NCI-H2227 treated with DMSO at 0.1 percent for 48 hours (cell line): ENCODE data around the gene FREM1.
A peak's percentile ranks its signal among the peaks of the same experiment; 100 is the strongest.

Experiments used
- DNase-seq: peaks from one replicate; lab custom pipeline; 2025; lab: John Stamatoyannopoulos, UW

FREM1 gene

GRCh38 chr9:14909181-14909580 lies 1.0 kb downstream of the FREM1 start:
- no peak for DNase-seq

- DNase-seq, result no peak
Observed at GRCh38 chr9:14908295-14909180, 1.7 kb downstream of the FREM1 start.

- no peak for DNase-seq
Observed at GRCh38 chr9:14907696-14908095, 2.5 kb downstream of the FREM1 start.

DNA sequence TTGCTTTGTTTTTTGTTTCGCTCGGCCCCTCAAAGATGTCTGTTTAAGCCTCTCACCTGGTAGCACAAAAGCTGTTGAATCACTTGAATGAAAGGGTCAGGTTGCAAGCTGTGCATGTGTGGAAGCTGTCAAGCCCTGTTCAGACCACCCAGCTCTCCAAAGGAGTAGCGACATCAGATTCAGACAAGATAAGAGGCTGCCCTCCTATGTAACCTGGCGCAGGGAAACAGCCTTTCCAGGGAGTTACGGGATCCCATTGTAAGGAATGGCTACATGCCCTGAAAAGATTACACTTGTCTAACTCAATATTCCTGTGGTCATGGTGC lies 2.9 kb downstream of the FREM1 start:
- DNase-seq, result peak; percentile 70

DNA sequence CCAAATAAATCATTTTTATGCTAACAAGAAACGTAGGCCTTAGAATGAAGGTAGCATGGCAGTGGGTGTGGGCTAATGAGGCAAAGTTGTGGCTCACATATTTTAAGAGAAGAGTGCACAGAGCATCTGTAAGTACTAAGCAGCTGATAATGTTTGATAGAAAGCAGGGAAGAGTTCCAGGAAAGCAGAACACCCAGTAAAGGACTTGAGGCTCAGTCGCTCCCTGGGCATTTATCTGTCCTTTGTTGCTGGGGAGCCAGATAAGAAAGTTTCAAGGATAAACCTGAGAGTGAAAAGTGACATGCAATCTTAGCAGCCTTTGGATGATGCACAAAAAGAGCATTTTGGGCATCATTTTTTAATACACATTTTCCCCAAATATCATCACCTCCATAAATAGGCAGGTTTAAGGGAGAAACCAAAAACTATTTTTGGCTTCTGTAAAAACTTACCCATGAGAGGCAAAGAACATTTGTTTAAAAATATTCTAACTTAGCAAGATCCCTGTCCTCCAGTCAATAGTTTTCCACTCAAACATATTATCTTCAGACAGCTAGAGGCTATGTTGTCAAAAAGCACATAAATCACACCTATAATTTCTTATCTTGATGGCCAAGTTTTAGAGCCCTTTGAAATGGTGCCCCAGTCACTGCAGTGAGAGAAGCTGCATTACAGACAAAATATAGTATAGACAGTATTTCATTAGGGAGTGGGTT lies 3.4 kb downstream of the FREM1 start:
- DNase-seq, result no peak

DNA sequence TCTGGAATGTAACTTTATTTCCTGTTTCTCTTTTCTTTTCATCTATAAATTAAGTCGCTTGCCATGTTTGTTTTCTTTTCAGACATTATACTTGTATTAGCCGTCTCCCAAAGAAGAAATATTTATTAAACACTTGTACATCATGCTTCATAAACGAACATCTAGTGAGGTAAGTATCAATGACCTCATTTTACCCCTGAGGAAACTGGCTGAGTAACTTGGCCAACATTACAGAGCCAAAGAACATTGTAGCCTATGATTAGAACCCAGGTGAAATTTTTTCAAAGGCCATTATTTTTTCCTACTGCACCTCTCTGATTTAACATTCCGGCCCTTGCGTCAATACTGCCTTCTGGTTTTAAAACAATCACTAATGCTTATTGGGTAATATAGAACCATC lies 4.2 kb downstream of the FREM1 start:
- DNase-seq, result no peak

- peak; percentile 44 for DNase-seq
Observed at GRCh38 chr9:14903040-14903439, 7.2 kb downstream of the FREM1 start.

DNA sequence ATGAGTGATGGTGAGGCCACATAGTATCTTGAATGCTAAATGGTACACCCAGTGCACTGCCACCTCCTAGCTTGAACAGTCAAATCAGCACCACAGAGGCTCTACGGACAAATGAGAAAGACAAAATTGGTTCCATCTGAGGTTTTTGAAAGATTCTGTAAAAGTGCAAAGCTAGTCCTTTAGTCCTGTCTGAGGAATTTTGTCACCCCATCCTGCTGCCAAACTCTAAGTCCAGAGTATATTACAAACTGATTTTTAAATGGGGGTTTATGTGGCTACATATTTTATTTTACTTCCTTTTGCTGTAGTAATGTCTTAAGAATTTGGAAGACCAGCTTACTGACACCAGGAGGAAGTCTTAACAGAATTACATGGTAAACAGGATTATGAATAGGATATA lies 7.7 kb downstream of the FREM1 start:
- no peak for DNase-seq

DNA sequence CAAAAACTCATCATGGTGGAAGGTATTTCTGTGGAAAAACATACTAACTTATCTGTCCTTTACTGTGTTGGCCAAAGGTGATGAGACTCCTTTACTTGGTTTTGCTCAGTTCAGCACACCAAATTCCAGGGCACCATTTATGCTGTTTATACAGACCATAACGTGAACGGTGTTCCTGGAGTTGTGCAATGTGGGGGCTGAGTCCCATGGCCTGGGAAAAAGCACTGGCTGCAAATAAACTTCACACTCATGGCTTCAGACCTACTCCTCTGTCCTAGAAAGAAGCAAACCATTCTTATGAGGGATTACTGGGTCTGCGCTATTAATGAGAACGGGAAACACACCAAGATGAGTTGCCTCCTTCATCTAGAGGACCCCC lies 10.4 kb downstream of the FREM1 start:
- DNase-seq, result no peak

DNA sequence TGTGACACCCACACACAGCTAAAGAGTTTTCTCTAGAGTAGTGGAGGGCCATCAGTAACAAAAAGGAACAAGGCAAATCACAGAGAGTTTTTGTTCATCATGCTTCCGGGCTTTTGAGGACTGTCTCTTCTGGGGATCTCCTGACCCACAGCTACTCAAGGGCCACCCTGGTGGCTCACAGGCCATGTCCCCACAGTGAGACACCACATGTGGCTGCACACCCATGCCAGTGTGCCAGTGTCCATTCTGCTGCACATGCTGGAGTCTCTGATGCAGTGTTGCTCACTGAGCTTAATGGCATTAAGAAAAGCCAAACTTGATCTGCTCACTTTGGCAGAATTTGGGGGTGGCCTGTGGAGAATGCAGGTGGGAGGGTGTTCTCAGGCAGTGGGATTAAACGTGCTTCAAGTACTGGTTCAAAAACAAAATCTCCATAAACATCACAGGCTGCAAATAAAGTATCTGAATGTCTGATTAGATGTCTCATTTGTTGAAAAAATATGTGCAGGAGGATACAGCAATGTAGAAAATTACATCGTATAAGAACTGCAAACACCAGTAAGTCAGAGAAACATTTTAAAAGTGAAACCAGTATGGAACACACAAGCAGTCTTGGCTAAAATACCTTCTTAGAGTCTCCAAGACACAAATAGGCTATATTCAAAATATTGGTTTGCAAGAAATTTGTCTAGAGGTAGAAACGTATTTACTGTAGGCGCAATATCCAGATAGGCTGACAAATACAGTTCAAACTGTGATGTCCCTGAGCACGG lies 11.0 kb downstream of the FREM1 start:
- DNase-seq, result no peak

GRCh38 chr9:14895806-14896205 lies 14.4 kb downstream of the FREM1 start:
- no peak for DNase-seq

- no peak for DNase-seq
Observed at GRCh38 chr9:14893280-14893679, 16.9 kb downstream of the FREM1 start.

DNA sequence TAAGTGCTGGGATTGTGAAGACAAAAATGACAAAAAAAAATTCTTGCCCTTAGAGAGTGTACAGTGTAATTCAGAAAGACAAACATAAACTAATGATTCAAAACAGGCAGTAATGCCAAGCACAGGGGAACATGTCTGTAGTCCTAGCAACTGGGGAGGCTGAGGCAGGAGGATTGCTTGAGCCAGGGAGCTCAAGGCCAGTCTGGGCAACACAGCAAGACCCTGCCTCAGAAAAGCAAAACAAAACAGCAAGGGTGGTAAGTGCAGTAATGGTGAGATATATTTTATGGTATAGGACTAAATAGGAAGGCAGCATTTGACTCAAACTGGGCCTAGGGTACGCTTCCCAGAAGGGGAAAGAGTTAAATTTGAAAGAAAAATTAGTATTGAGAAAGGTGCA lies 18.9 kb downstream of the FREM1 start:
- no peak for DNase-seq

DNA sequence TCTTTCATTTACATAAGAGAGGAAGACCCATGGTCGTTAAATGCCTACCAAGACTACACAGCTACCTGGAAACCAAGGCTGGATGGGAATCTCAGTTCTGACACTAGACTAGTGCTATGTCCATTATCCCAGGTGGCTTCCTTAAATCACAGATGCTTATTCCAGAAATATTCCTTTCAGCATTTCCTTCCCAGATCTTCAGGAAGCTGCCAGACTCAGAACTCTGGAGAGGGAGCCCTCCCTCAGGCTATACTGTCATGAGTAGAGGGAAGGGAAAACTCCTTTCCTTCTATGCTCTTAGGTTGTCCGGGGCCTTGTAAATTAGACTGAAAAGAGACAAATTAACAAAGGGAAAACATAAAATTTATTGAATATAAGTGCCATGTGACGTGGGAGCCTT lies 20.8 kb downstream of the FREM1 start:
- DNase-seq, result no peak

DNA sequence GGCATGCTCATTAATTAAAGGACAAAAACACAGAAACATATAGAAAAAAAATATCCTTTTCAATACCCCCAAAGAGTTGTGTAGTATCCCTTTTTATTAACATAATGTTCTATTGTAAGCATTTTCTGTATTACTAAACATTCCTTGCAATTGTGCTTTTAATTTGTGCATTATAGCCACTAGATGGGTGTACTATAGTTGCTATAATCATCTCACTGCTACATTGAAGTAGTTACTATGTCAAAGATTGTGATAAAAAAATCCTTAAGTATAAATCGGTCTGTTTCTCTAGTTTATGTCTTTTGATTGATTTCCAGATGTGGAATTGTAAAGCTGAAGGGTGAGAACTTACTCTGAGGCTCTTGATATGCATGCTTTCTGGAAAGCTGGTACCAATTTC lies 21.4 kb downstream of the FREM1 start:
- no peak for DNase-seq

DNA sequence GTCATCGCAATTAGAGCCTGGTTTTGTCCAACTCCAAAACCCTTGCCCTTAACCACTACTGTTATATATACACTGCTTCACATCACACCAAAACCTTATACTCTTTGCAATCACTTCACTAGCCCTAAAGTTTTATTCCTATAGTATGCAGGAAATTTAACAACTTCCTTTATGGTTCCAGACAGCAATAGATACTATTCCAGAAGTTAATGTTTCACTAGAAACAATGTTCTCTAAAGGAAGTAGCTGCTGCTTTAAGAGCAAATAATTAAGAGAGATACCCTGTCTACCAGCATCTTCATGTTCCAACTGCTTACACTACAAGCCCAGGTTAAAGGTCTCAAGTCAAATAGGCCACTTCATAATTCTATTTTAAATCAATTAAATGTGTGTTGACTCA lies 22.0 kb downstream of the FREM1 start:
- no peak for DNase-seq

DNA sequence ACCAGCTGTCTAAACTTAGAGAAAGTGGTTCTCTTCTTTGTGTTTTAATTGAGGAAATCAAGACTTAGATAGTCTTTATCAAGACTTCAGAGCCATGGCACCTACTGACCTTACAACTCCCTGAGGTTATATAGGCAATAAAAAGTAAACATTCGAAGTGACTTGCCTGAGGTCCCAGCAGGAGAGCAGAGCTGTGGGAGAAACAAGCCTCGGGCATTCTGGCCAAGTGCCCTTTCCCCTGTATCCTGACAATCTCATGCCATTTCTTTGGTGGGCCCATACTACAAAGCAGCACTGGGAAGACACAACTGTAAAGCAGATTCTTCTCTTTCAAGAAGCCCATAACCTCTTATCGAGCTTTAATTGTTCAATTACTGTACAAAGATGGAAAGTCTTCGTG lies 23.1 kb downstream of the FREM1 start:
- no peak for DNase-seq

DNA sequence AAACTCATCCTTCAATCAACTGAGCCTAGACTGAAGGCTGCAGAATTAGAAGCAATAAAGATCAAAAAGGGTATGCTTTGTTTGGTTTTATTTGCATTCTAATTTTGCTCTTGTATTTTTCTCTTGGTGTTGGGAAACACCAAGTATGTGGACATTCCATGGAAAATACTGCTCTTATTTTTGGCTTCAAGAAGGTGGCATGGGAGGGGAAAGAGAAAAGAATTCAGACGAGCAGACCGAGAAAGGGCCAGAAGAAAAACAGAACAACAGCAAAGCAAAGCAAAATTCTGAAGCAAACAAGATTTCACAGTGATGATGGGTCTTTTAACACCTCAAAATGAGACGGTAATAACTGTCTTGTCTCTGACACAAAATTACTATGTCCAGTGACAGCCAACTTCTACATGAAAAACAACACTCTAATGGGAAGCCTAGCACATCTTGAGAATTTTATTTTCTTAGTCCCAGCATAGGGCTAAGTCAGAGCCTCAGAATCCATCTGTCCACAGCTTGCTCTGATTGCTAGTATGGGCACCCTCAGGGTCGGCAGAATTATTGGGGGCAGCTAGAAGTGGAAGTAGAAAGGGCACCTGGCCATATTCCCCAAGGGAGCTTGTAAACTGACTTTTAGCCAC lies 26.8 kb downstream of the FREM1 start:
- no peak for DNase-seq

- DNase-seq, result no peak
Observed at GRCh38 chr9:14882090-14882489, 28.1 kb downstream of the FREM1 start.

DNA sequence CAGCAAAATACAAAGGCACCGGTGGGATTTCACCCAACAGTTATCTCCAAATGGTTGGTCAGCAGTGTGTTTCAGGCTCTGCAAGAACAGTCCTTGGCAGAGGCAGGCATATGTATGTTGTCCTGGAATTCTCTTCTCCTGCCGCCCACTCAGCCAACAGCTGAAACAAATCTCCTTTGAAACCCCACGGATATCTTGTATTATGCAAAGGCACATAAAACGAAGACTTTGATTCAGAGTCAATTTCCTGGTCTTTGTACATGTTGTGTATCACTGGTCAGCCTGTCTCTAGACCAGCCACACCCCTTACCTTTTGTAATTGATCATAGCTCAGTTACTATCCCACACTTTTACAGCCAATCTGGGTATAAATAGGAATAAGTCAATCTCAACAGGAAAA lies 29.2 kb downstream of the FREM1 start:
- DNase-seq, result no peak

- no peak for DNase-seq
Observed at GRCh38 chr9:14870090-14870489, 40.1 kb downstream of the FREM1 start.

GRCh38 chr9:14869671-14870070 lies 40.6 kb downstream of the FREM1 start:
- no peak for DNase-seq
